Peyer's patch (tissue), 4 donors: ENCODE measurements around the gene UGT1A8.

Source experiments
- CTCF ChIP-seq, 6 experiments: fragments of 450-650 bp in 4 of 6; fragments of 200-600 bp in 2 of 6; sonication (generic) in 1 of 6; IDR thresholded peaks; one replicate each; pipeline ENCODE4 v1.5.1; 2017 to 2019; ENCODE audit warnings: antibody characterized with exemption in 6 of 6, mild to moderate bottlenecking in 3 of 6, moderate library complexity in 1 of 6
- POLR2A ChIP-seq, 2 donors: fragments of 450-650 bp; IDR thresholded peaks; one replicate each; pipeline ENCODE4 v1.5.1; 2017; ENCODE audit warnings: antibody characterized with exemption in 2 of 2, mild to moderate bottlenecking in 2 of 2, moderate library complexity in 2 of 2

GRCh38 chr2:233780771-233781170 is 163.3 kb downstream of the UGT1A8 start:
- TF ChIP-seq POLR2A (IDR thresholded peaks at IDR 0.05) (no peak), CTCF (IDR thresholded peaks at IDR 0.05) (no peak)
